Lower leg skin (tissue), 4 donors: Measurements from ENCODE around the gene INSYN2B. TPM values are rescaled to one million over a fixed set of nuclear protein-coding genes. Genes with fewer than 3 reads are reported as not detected.

Experiments
- DNase-seq, 2 donors: peaks; one replicate each; pipeline ENCODE4 v3.0.0-alpha.2; 2019; ENCODE audit warnings: low spot score in 2 of 2
- H3K4me3 ChIP-seq: fragments of 200-600 bp; sonication (generic); 2 replicates; pipeline ENCODE4 v1.5.1; 2017; ENCODE audit warnings: mild to moderate bottlenecking, low read depth; ENCODE audit not compliant: poor library complexity, severe bottlenecking
- CTCF ChIP-seq, 3 donors: fragments of 450-650 bp; IDR thresholded peaks; one replicate each; pipeline ENCODE4 v1.5.1; 2016; ENCODE audit warnings: antibody characterized with exemption in 3 of 3, mild to moderate bottlenecking in 3 of 3, moderate library complexity in 2 of 3
- POLR2A ChIP-seq, 2 donors: fragments of 450-650 bp; IDR thresholded peaks; one replicate each; pipeline ENCODE4 v1.6.1; 2016 to 2017; ENCODE audit warnings: antibody characterized with exemption in 2 of 2, mild to moderate bottlenecking in 1 of 2, moderate library complexity in 1 of 2
- WGBS, 2 donors: methylation state at CpG; one replicate each; pipeline ENCODE4 v1.1.5; 2018; 5-methylcytosine and 5-hydroxymethylcytosine counted together
- intact Hi-C: fragments of 100-400 bp; cut with DNase I; formaldehyde crosslinking; loops from one replicate; pipeline ENCODE4 v1.15.0; 2023; ENCODE audit warnings: low total_unique reads
- total RNA-seq, 4 donors: library from RNA; depleted of rRNA; stranded (reverse); fragments of >200 nt; gene quantifications; one replicate each; pipeline ENCODE4 v1.1.0, GENCODE V29; 2016

Gene INSYN2B
- total RNA-seq, 4 donors from 2014 or later, result 0.15 to 2.0 (median 0.82) TPM

- no peak overlapping the region for H3K4me3 ChIP-seq
- no peak for TF ChIP-seq CTCF (IDR thresholded peaks at IDR 0.05)
- TF ChIP-seq POLR2A (IDR thresholded peaks at IDR 0.05), result no peak
- no peak for DNase-seq
- 74 to 80% methylated on average over 5 of the region's 5 CpGs for WGBS, 2 donors
- intact Hi-C loops, result loop anchor here (1.0 kb wide), 1 partner anchor 18 kb away; no protein-coding TSS in a partner anchor
Observed at GRCh38 chr5:169910393-169910792, 69.9 kb downstream of the INSYN2B start.

- TF ChIP-seq CTCF (IDR thresholded peaks at IDR 0.05) (no peak), POLR2A (IDR thresholded peaks at IDR 0.05) (no peak)
- H3K4me3 ChIP-seq, result no peak overlapping the region
- intact Hi-C loops, result loop anchor here (1.0 kb wide), 1 partner anchor 18 kb away; no protein-coding TSS in a partner anchor
- WGBS, 2 donors, result 86 to 95% methylated on average over 3 of the region's 3 CpGs
- DNase-seq, result no peak
Observed at GRCh38 chr5:169909945-169910344, 70.3 kb downstream of the INSYN2B start.

- 68 to 81% methylated on average over 1 of the region's 1 CpG for whole genome bisulfite sequencing, 2 donors
Observed at GRCh38 chr5:169908864-169909263, 71.4 kb downstream of the INSYN2B start.

GRCh38 chr5:169906745-169907649 is 73.3 kb downstream of the INSYN2B start:
- no peak for DNase-seq
- TF ChIP-seq CTCF (IDR thresholded peaks at IDR 0.05) (no peak), POLR2A (IDR thresholded peaks at IDR 0.05) (no peak)
- WGBS, 2 donors, result 69 to 70% methylated on average over 8 of the region's 8 CpGs
- H3K4me3 ChIP-seq, result no peak overlapping the region
- intact Hi-C loops, result no loop called here

More at GRCh38 chr5:169908864-169909263, 71.4 kb downstream of the INSYN2B start:
- DNase-seq, result no peak
- no peak for TF ChIP-seq POLR2A (IDR thresholded peaks at IDR 0.05)
- intact Hi-C loops, result no loop called here
- no peak overlapping the region for H3K4me3 ChIP-seq

GRCh38 chr5:169905017-169905416 is 75.3 kb downstream of the INSYN2B start:
- intact Hi-C loops, result no loop called here
- TF ChIP-seq CTCF (IDR thresholded peaks at IDR 0.05), result no peak
- no peak for TF ChIP-seq POLR2A (IDR thresholded peaks at IDR 0.05)
- 85 to 100% methylated on average over 1 of the region's 1 CpG for WGBS, 2 donors
- no peak overlapping the region for H3K4me3 ChIP-seq
- no peak for DNase-seq

- DNase-seq, result no peak
- 62 to 74% methylated on average over 5 of the region's 5 CpGs for WGBS, 2 donors
- TF ChIP-seq CTCF (IDR thresholded peaks at IDR 0.05) (no peak), POLR2A (IDR thresholded peaks at IDR 0.05) (no peak)
- intact Hi-C loops, result no loop called here
- H3K4me3 ChIP-seq, result no peak overlapping the region
Observed at GRCh38 chr5:169904508-169904907, 75.8 kb downstream of the INSYN2B start.
